ENCODE results near the gene IL22RA1. TPM values are rescaled to one million over a fixed set of nuclear protein-coding genes. Genes with fewer than 3 reads are reported as not detected.

Gene IL22RA1
- total and polyA plus RNA-seq, 2 donors (not counting 1 experiment from before 2014, with no cell fraction given) = under 0.01 to 0.03 TPM

- Histone ChIP-seq H3K79me2 (ENCODE audit: control insufficient read depth, insufficient read depth, low read length) (no peaks in the 10 kb centered on the region), H3K9ac (ENCODE audit: insufficient read depth, low read length) (no peak overlapping the region), H2AFZ (ENCODE audit: low read length) (no peak overlapping the region), H3K27ac (ENCODE audit: insufficient read depth, low read length) (no peak overlapping the region), H3K4me1 (ENCODE audit: control insufficient read depth, extremely low read depth, insufficient read depth, low read length) (no peaks in the 10 kb centered on the region), H3K9me3 (ENCODE audit: control insufficient read depth, insufficient read depth, low read depth, low read length) (no peaks in the 10 kb centered on the region), H3K4me2 (ENCODE audit: extremely low read depth, insufficient read depth, low read length) (no peak overlapping the region), H4K20me1 (ENCODE audit: control insufficient read depth, extremely low read depth, insufficient read depth, low read length) (no peaks in the 10 kb centered on the region), H3K36me3 (ENCODE audit: control insufficient read depth, insufficient read depth, low read length) (no peaks in the 10 kb centered on the region), H3K4me3 (replicated peaks in 1 of 4; ENCODE audit: control extremely low read depth in 1 of 4, insufficient read depth in 1 of 4, low read depth in 3 of 4, low read length in 4 of 4) (no peak overlapping the region), H3K27me3 (ENCODE audit: control insufficient read depth, insufficient read depth, low read length) (peaks cover 4% of the 10 kb centered on the region)
- TF ChIP-seq, protein P1, sequence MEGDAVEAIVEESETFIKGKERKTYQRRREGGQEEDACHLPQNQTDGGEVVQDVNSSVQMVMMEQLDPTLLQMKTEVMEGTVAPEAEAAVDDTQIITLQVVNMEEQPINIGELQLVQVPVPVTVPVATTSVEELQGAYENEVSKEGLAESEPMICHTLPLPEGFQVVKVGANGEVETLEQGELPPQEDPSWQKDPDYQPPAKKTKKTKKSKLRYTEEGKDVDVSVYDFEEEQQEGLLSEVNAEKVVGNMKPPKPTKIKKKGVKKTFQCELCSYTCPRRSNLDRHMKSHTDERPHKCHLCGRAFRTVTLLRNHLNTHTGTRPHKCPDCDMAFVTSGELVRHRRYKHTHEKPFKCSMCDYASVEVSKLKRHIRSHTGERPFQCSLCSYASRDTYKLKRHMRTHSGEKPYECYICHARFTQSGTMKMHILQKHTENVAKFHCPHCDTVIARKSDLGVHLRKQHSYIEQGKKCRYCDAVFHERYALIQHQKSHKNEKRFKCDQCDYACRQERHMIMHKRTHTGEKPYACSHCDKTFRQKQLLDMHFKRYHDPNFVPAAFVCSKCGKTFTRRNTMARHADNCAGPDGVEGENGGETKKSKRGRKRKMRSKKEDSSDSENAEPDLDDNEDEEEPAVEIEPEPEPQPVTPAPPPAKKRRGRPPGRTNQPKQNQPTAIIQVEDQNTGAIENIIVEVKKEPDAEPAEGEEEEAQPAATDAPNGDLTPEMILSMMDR (conservative IDR thresholded peaks at IDR 0.05 in 1 of 2, IDR thresholded peaks at IDR 0.05 in 1 of 2; ENCODE audit: low read depth in 1 of 2, low read length in 2 of 2) = no peak
- TF ChIP-seq EZH2 (IDR thresholded peaks at IDR 0.05; ENCODE audit: low read length, missing control alignments) = no peak
- DNase-seq (ENCODE audit: low read depth in 2 of 2) = no peak
These were observed 47.6 kb downstream of the IL22RA1 start for GRCh38 chr1:24095140-24095859.

GRCh38 chr1:24094554-24094953 lies 48.4 kb downstream of the IL22RA1 start:
- Histone ChIP-seq H3K9ac (ENCODE audit: insufficient read depth, low read length) (no peak overlapping the region), H2AFZ (ENCODE audit: low read length) (no peak overlapping the region), H3K36me3 (ENCODE audit: control insufficient read depth, insufficient read depth, low read length) (no peaks in the 10 kb centered on the region), H4K20me1 (ENCODE audit: control insufficient read depth, extremely low read depth, insufficient read depth, low read length) (no peaks in the 10 kb centered on the region), H3K9me3 (ENCODE audit: control insufficient read depth, insufficient read depth, low read depth, low read length) (no peaks in the 10 kb centered on the region), H3K4me1 (ENCODE audit: control insufficient read depth, extremely low read depth, insufficient read depth, low read length) (no peaks in the 10 kb centered on the region), H3K27me3 (ENCODE audit: control insufficient read depth, insufficient read depth, low read length) (peaks cover 4% of the 10 kb centered on the region), H3K27ac (ENCODE audit: insufficient read depth, low read length) (no peak overlapping the region), H3K79me2 (ENCODE audit: control insufficient read depth, insufficient read depth, low read length) (no peaks in the 10 kb centered on the region), H3K4me3 (replicated peaks in 1 of 4; ENCODE audit: control extremely low read depth in 1 of 4, insufficient read depth in 1 of 4, low read depth in 3 of 4, low read length in 4 of 4) (no peak overlapping the region), H3K4me2 (ENCODE audit: extremely low read depth, insufficient read depth, low read length) (no peak overlapping the region)
- no peak for DNase-seq (ENCODE audit: low read depth in 2 of 2)
- TF ChIP-seq, protein P1 (conservative IDR thresholded peaks at IDR 0.05 in 1 of 2, IDR thresholded peaks at IDR 0.05 in 1 of 2; ENCODE audit: low read depth in 1 of 2, low read length in 2 of 2) = no peak
- TF ChIP-seq EZH2 (IDR thresholded peaks at IDR 0.05; ENCODE audit: low read length, missing control alignments) = no peak

GRCh38 chr1:24093732-24094131 lies 49.2 kb downstream of the IL22RA1 start:
- no peaks in the 10 kb centered on the region for H4K20me1 ChIP-seq (ENCODE audit: control insufficient read depth, extremely low read depth, insufficient read depth, low read length)
- no peak overlapping the region for H2AFZ ChIP-seq (ENCODE audit: low read length)

More at GRCh38 chr1:24093732-24094131, 49.2 kb downstream of the IL22RA1 start:
- Histone ChIP-seq H3K79me2 (ENCODE audit: control insufficient read depth, insufficient read depth, low read length) (no peaks in the 10 kb centered on the region), H3K4me1 (ENCODE audit: control insufficient read depth, extremely low read depth, insufficient read depth, low read length) (no peaks in the 10 kb centered on the region), H3K9me3 (ENCODE audit: control insufficient read depth, insufficient read depth, low read depth, low read length) (no peaks in the 10 kb centered on the region), H3K4me3 (replicated peaks in 1 of 4; ENCODE audit: control extremely low read depth in 1 of 4, insufficient read depth in 1 of 4, low read depth in 3 of 4, low read length in 4 of 4) (no peak overlapping the region), H3K4me2 (ENCODE audit: extremely low read depth, insufficient read depth, low read length) (no peak overlapping the region), H3K27me3 (ENCODE audit: control insufficient read depth, insufficient read depth, low read length) (peaks cover 4% of the 10 kb centered on the region), H3K9ac (ENCODE audit: insufficient read depth, low read length) (no peak overlapping the region), H3K36me3 (ENCODE audit: control insufficient read depth, insufficient read depth, low read length) (no peaks in the 10 kb centered on the region), H3K27ac (ENCODE audit: insufficient read depth, low read length) (no peak overlapping the region)
- no peak for TF ChIP-seq EZH2 (IDR thresholded peaks at IDR 0.05; ENCODE audit: low read length, missing control alignments)
- TF ChIP-seq, protein P1 (conservative IDR thresholded peaks at IDR 0.05 in 1 of 2, IDR thresholded peaks at IDR 0.05 in 1 of 2; ENCODE audit: low read depth in 1 of 2, low read length in 2 of 2) = no peak
- DNase-seq (ENCODE audit: low read depth in 2 of 2) = no peak

Measured in fibroblast of lung (primary cell).